HCT116 (cell line): ENCODE data around the gene PRKAG3. TPM values are rescaled to one million over a fixed set of nuclear protein-coding genes. Genes with fewer than 3 reads are reported as not detected.

Experiments
- ATAC-seq: fragments of 200-7000 bp; cut with Tn5 transposase; 2 replicates; pipeline ENCODE4 v1.9.1; 2020; ENCODE audit warnings: mild to moderate bottlenecking, moderate library complexity
- BruUV-seq: library from RNA; stranded (reverse); fragments of 400-500 nt; replicated peaks from 2 replicates; lab custom pipeline; 2021; lab: Mats Ljungman, UMichigan
- CTCF ChIA-PET: fragments of 300-600 bp; sonication (Branson Sonifier 250); formaldehyde crosslinking; loops from one replicate; lab custom pipeline; 2021; ENCODE audit warnings: antibody characterized with exemption; lab: Charles Lee
- POLR2A ChIA-PET: fragments of 300-600, 350-600 bp; sonication (Branson Sonifier 250); formaldehyde crosslinking; loops from one replicate; lab custom pipeline; 2021; ENCODE audit warnings: antibody characterized with exemption; lab: Charles Lee
- RAD21 ChIA-PET, 2 experiments: fragments of 300-600 bp; sonication (Branson Sonifier 250); formaldehyde crosslinking; loops; one replicate each; lab custom pipeline; 2023; ENCODE audit warnings: low total read pairs in 2 of 2; ENCODE audit not compliant: uncharacterized antibody in 2 of 2, unreplicated experiment in 2 of 2, low non-redundant PET in 1 of 2; lab: Charles Lee
- DNase-seq: peaks from one replicate; pipeline ENCODE4 v3.0.0-alpha.2; 2010; ENCODE audit warnings: low read depth, low spot score
- H2AFZ ChIP-seq: fragments of 200-600 bp; shearing (Covaris generic), sonication (generic); 2 replicates; pipeline ENCODE4 v1.6.1; 2017; ENCODE audit warnings: low read depth, mixed run types, mixed read lengths, antibody characterized with exemption, low read length; ENCODE audit not compliant: poor library complexity, severe bottlenecking
- H3K27ac ChIP-seq: 2 replicates; pipeline ENCODE4 v1.5.1; 2012; ENCODE audit warnings: low read depth, low read length
- H3K27me3 ChIP-seq: fragments of 200-600 bp; sonication (generic); 2 replicates; pipeline ENCODE4 v1.6.1; 2016; ENCODE audit warnings: mixed run types, low read length, mixed read lengths; ENCODE audit not compliant: insufficient read depth
- H3K36me3 ChIP-seq, 2 experiments: fragments of 200-500 bp in 1 of 2; fragments of 200-600 bp in 1 of 2; sonication (Bioruptor generic) in 1 of 2; sonication (generic) in 1 of 2; 2 replicates each; pipeline versions ENCODE4 v1.5.1 to v1.6.1; 2014 to 2016; ENCODE audit warnings: low read length in 2 of 2, inconsistent platforms in 1 of 2, mixed read lengths in 1 of 2, mixed run types in 1 of 2; ENCODE audit not compliant: insufficient read depth in 2 of 2, control insufficient read depth in 1 of 2
- H3K4me1 ChIP-seq, 2 experiments: fragments of 200-600 bp in 1 of 2; sonication (generic) in 1 of 2; 2 replicates each; pipeline versions ENCODE4 v1.5.1 to v1.6.1; 2012 to 2017; ENCODE audit warnings: low read length in 2 of 2, inconsistent platforms in 1 of 2, mild to moderate bottlenecking in 1 of 2, mixed read lengths in 1 of 2, mixed run types in 1 of 2, moderate library complexity in 1 of 2; ENCODE audit not compliant: insufficient read depth in 2 of 2, control insufficient read depth in 1 of 2
- H3K4me2 ChIP-seq: fragments of 200-600 bp; sonication (generic); 2 replicates; pipeline ENCODE4 v1.6.1; 2017; ENCODE audit warnings: mixed run types, low read length, mixed read lengths
- H3K4me3 ChIP-seq, 2 experiments: fragments of 200-600 bp in 1 of 2; sonication (generic) in 1 of 2; replicated peaks in 1 of 2; 2 replicates each; pipeline ENCODE4 v1.5.1; 2011 to 2016; ENCODE audit warnings: low read length in 2 of 2, control low read depth in 1 of 2, low read depth in 1 of 2, mild to moderate bottlenecking in 1 of 2, mixed read lengths in 1 of 2, mixed run types in 1 of 2
- H3K79me2 ChIP-seq: fragments of 200-600 bp; sonication (generic); 2 replicates; pipeline ENCODE4 v1.6.1; 2017; ENCODE audit warnings: mild to moderate bottlenecking, mixed run types, low read length, moderate library complexity, mixed read lengths; ENCODE audit not compliant: insufficient read depth
- H3K9ac ChIP-seq: fragments of 200-600 bp; sonication (generic); 2 replicates; pipeline ENCODE4 v1.6.1; 2016; ENCODE audit warnings: low read length, mixed read lengths
- H3K9me2 ChIP-seq: fragments of 200-600 bp; sonication (generic), shearing (Covaris generic); 2 replicates; pipeline ENCODE4 v1.6.1; 2017; ENCODE audit warnings: mixed run types, mild to moderate bottlenecking, moderate library complexity; ENCODE audit not compliant: insufficient read depth
- H3K9me3 ChIP-seq, 2 experiments: fragments of 200-500 bp in 1 of 2; fragments of 200-600 bp in 1 of 2; sonication (Bioruptor generic) in 1 of 2; sonication (generic) in 1 of 2; 2 replicates each; pipeline ENCODE4 v1.6.1; 2014 to 2017; ENCODE audit warnings: low read length in 2 of 2, mixed read lengths in 2 of 2, inconsistent platforms in 1 of 2, low read depth in 1 of 2, mild to moderate bottlenecking in 1 of 2, mixed run types in 1 of 2, moderate library complexity in 1 of 2; ENCODE audit not compliant: control insufficient read depth in 1 of 2, insufficient read depth in 1 of 2
- H4K20me1 ChIP-seq: fragments of 200-600 bp; sonication (generic), shearing (Covaris generic); 2 replicates; pipeline ENCODE4 v1.6.1; 2017; ENCODE audit warnings: mixed run types, mild to moderate bottlenecking, moderate library complexity; ENCODE audit not compliant: insufficient read depth
- CBX3 ChIP-seq: IDR thresholded peaks from 2 replicates; pipeline ENCODE4 v1.6.1; 2012; ENCODE audit warnings: low read depth
- CEBPB ChIP-seq: IDR thresholded peaks from 2 replicates; pipeline ENCODE4 v1.6.1; 2012; ENCODE audit warnings: low read depth
- EGR1 ChIP-seq: IDR thresholded peaks from 2 replicates; pipeline ENCODE4 v1.6.1; 2012; ENCODE audit warnings: low read depth
- EZH2 ChIP-seq: fragments of 200-600 bp; sonication (generic); IDR thresholded peaks from 2 replicates; pipeline ENCODE4 v1.6.1; 2017; ENCODE audit warnings: antibody characterized with exemption, mixed run types
- EZH2phosphoT487 ChIP-seq: fragments of 200-600 bp; IDR thresholded peaks from 2 replicates; pipeline ENCODE4 v1.6.1; 2018; ENCODE audit warnings: antibody characterized with exemption, borderline replicate concordance
- FOSL1 ChIP-seq: IDR thresholded peaks from 2 replicates; pipeline ENCODE4 v1.6.1; 2012; ENCODE audit warnings: low read depth
- JUND ChIP-seq: IDR thresholded peaks from 2 replicates; pipeline ENCODE4 v1.6.1; 2012
- MAX ChIP-seq: IDR thresholded peaks from 2 replicates; pipeline ENCODE4 v1.6.1; 2012
- POLR2A ChIP-seq: IDR thresholded peaks from 2 replicates; pipeline ENCODE4 v1.7.0; 2011; ENCODE audit warnings: borderline replicate concordance; ENCODE audit not compliant: insufficient read depth, insufficient read length; ENCODE audit errors: extremely low read depth
- POLR2AphosphoS5 ChIP-seq: IDR thresholded peaks from 2 replicates; pipeline ENCODE4 v1.6.1; 2011; ENCODE audit warnings: mild to moderate bottlenecking, low read depth, low read length, moderate library complexity
- RAD21 ChIP-seq: IDR thresholded peaks from 2 replicates; pipeline ENCODE4 v1.6.1; 2012; ENCODE audit warnings: low read depth, mild to moderate bottlenecking
- REST ChIP-seq: IDR thresholded peaks from 2 replicates; pipeline ENCODE4 v1.6.1; 2012; ENCODE audit warnings: low read depth
- SIN3A ChIP-seq: IDR thresholded peaks from 2 replicates; pipeline ENCODE4 v1.6.1; 2012; ENCODE audit warnings: low read depth
- SP1 ChIP-seq: IDR thresholded peaks from 2 replicates; pipeline ENCODE4 v1.6.1; 2012; ENCODE audit warnings: low read depth
- TCF7L2 ChIP-seq: IDR thresholded peaks from 2 replicates; pipeline ENCODE4 v1.7.0; 2011; ENCODE audit warnings: borderline replicate concordance, inconsistent platforms; ENCODE audit not compliant: insufficient read depth, insufficient read length; ENCODE audit errors: extremely low read depth
- ZNF274 ChIP-seq: fragments of 200-500 bp; sonication (Bioruptor generic); IDR thresholded peaks from 2 replicates; pipeline ENCODE4 v1.6.1; 2014; ENCODE audit warnings: mild to moderate bottlenecking, low read depth, low read length, inconsistent platforms
- intact Hi-C: fragments of 100-400 bp; cut with micrococcal nuclease; formaldehyde crosslinking; loops from 2 replicates; pipeline ENCODE4 v1.10.0; 2022
- total RNA-seq: library from RNA; stranded (reverse); gene quantifications from one replicate; pipeline ENCODE4 v1.2.1, GENCODE V29; 2021; ENCODE audit not compliant: unreplicated experiment
- TF ChIP-seq, protein P1 (sequence below): IDR thresholded peaks from 2 replicates; pipeline ENCODE4 v1.6.1; 2012
- TF ChIP-seq, protein P2 (sequence below): IDR thresholded peaks from 2 replicates; pipeline ENCODE4 v1.6.1; 2011; ENCODE audit warnings: mild to moderate bottlenecking, low read length, moderate library complexity; ENCODE audit not compliant: insufficient replicate concordance; ENCODE audit errors: extremely low read depth

PRKAG3 gene
- total RNA-seq, 1 experiment from 2014 or later = not detected

DNA sequence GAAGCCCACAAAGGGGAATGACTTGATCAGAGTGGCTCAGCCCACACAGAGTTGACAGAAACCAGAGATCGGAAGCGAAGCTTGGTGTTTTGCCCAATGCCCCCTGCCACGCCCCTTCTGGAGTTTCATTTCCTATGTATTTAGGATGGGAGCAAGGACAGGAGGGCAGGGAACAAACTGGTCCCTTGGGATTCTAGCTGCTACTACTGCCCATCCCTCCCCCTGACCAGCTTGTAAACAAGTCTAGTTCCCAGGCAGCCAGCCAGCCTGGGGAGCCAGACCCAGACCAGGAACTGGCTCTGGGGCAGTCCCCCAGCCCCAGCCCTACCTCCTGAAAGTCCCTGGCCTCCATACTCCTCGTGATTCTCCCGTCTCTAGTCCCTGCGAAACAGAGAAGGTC lies 36.3 kb upstream of the PRKAG3 start:
- H3K9ac ChIP-seq = no peak overlapping the region
- no peak overlapping the region for H3K4me3 ChIP-seq
- ChIA-PET RAD21 (no interaction called here), CTCF (no interaction called here), POLR2A (no interaction called here)
- no peak overlapping the region for H2AFZ ChIP-seq
- intact Hi-C loops = no loop called here
- no peak overlapping the region for H3K4me2 ChIP-seq
- H3K27me3 ChIP-seq = no peaks in the 10 kb centered on the region
- BruUV-seq = no TSS peak
- H3K27ac ChIP-seq = no peak overlapping the region
- no peaks in the 10 kb centered on the region for H3K9me2 ChIP-seq
- H4K20me1 ChIP-seq = no peaks in the 10 kb centered on the region
- no peak for ATAC-seq
- no peaks in the 10 kb centered on the region for H3K79me2 ChIP-seq
- no peak for DNase-seq
- TF ChIP-seq, protein P1, sequence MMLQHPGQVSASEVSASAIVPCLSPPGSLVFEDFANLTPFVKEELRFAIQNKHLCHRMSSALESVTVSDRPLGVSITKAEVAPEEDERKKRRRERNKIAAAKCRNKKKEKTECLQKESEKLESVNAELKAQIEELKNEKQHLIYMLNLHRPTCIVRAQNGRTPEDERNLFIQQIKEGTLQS = no peak
- TF ChIP-seq CEBPB (no peak), EGR1 (no peak), RAD21 (no peak), POLR2AphosphoS5 (no peak), EZH2 (no peak), SIN3A (no peak), EZH2phosphoT487 (no peak), CBX3 (no peak), REST (no peak), POLR2A (no peak), ZNF274 (no peak), JUND (no peak), SP1 (no peak), MAX (no peak), FOSL1 (no peak), TCF7L2 (no peak)
- TF ChIP-seq, protein P2, sequence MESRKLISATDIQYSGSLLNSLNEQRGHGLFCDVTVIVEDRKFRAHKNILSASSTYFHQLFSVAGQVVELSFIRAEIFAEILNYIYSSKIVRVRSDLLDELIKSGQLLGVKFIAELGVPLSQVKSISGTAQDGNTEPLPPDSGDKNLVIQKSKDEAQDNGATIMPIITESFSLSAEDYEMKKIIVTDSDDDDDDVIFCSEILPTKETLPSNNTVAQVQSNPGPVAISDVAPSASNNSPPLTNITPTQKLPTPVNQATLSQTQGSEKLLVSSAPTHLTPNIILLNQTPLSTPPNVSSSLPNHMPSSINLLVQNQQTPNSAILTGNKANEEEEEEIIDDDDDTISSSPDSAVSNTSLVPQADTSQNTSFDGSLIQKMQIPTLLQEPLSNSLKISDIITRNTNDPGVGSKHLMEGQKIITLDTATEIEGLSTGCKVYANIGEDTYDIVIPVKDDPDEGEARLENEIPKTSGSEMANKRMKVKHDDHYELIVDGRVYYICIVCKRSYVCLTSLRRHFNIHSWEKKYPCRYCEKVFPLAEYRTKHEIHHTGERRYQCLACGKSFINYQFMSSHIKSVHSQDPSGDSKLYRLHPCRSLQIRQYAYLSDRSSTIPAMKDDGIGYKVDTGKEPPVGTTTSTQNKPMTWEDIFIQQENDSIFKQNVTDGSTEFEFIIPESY = no peak
- H3K4me1 ChIP-seq = no peaks in the 10 kb centered on the region
- no peaks in the 10 kb centered on the region for H3K9me3 ChIP-seq
- no peaks in the 10 kb centered on the region for H3K36me3 ChIP-seq
